Left lung (tissue), 10 donors: ENCODE data around the gene CRB2. TPM values are rescaled to one million over a fixed set of nuclear protein-coding genes. Genes with fewer than 3 reads are reported as not detected.

Experiments
- ATAC-seq: fragments of 200-7000 bp; cut with Tn5 transposase; one replicate; pipeline ENCODE4 v1.9.1; 2020; ENCODE audit warnings: moderate library complexity
- DNase-seq, 4 donors: peaks; one replicate each; pipeline ENCODE4 v3.0.0-alpha.2; 2013 to 2020
- H3K27ac ChIP-seq, 2 donors: fragments of 200-600 bp; sonication (generic) in 1 of 2; one replicate each; pipeline versions ENCODE4 v1.5.0 to v1.8.0; 2020 to 2021
- H3K27me3 ChIP-seq, 2 donors: fragments of 200-600 bp; sonication (generic) in 1 of 2; one replicate each; pipeline versions ENCODE4 v1.5.0 to v1.8.0; 2020 to 2021
- H3K36me3 ChIP-seq, 2 donors: fragments of 200-600 bp; sonication (generic) in 1 of 2; one replicate each; pipeline versions ENCODE4 v1.5.0 to v1.8.0; 2020 to 2021
- H3K4me1 ChIP-seq, 2 donors: fragments of 200-600 bp; one replicate each; pipeline ENCODE4 v1.8.0; 2021
- H3K4me3 ChIP-seq, 2 donors: fragments of 200-600 bp; sonication (generic) in 1 of 2; one replicate each; pipeline versions ENCODE4 v1.5.0 to v1.8.0; 2020 to 2021; ENCODE audit warnings: mild to moderate bottlenecking in 1 of 2
- H3K9me3 ChIP-seq, 2 donors: fragments of 200-600 bp; sonication (generic) in 1 of 2; one replicate each; pipeline versions ENCODE4 v1.5.0 to v1.8.0; 2020 to 2021
- intact Hi-C, 2 donors: fragments of 100-400 bp; cut with DNase I; formaldehyde crosslinking; loops; one replicate each; pipeline versions ENCODE4 v1.11.2 to v1.14.2; 2022
- polyA plus RNA-seq, 6 donors: library from polyadenylated mRNA; unstranded; fragments of 120-200 nt; gene quantifications; one replicate each; pipeline ENCODE4 v1.2.1, GENCODE V29; 2013; ENCODE audit not compliant: insufficient read length in 6 of 6
- total RNA-seq, 2 donors: library from RNA; stranded (reverse); fragmentation: NEBNext Ultra II Directional; extraction: Animal tissue kit (Norgen Biotek cat#: 25700); gene quantifications; one replicate each; pipeline ENCODE4 v1.2.1, GENCODE V29; 2021
- TF ChIP-seq, protein P1 (sequence below), 2 donors: fragments of 200-600 bp; sonication (generic) in 1 of 2; IDR thresholded peaks; one replicate each; pipeline versions ENCODE4 v1.5.0 to v1.8.0; 2021; ENCODE audit warnings: antibody characterized with exemption in 2 of 2
- donor health status: DM: no; HTN: yes; CAD: no.
- donor health status: DM: no; HTN: no; CAD: no.

CRB2 gene
- total and polyA plus RNA-seq, 8 donors = 0.08 to 0.58 (median 0.34) TPM

GRCh38 chr9:123402981-123403509 lies 47.0 kb downstream of the CRB2 start:
- no peaks in the 10 kb centered on the region for H3K27me3 ChIP-seq
- intact Hi-C loops = no loop called here
- no peaks in the 10 kb centered on the region for H3K9me3 ChIP-seq
- peaks cover 0 to 8% of the 10 kb centered on the region in 2 donors for H3K36me3 ChIP-seq
- no peaks in the 10 kb centered on the region for H3K4me1 ChIP-seq
- DNase-seq (peak in 1 of 4 donors; percentile 75), ATAC-seq (no peak)
- H3K4me3 ChIP-seq = no peak overlapping the region
- H3K27ac ChIP-seq = no peak overlapping the region
- TF ChIP-seq, protein P1, sequence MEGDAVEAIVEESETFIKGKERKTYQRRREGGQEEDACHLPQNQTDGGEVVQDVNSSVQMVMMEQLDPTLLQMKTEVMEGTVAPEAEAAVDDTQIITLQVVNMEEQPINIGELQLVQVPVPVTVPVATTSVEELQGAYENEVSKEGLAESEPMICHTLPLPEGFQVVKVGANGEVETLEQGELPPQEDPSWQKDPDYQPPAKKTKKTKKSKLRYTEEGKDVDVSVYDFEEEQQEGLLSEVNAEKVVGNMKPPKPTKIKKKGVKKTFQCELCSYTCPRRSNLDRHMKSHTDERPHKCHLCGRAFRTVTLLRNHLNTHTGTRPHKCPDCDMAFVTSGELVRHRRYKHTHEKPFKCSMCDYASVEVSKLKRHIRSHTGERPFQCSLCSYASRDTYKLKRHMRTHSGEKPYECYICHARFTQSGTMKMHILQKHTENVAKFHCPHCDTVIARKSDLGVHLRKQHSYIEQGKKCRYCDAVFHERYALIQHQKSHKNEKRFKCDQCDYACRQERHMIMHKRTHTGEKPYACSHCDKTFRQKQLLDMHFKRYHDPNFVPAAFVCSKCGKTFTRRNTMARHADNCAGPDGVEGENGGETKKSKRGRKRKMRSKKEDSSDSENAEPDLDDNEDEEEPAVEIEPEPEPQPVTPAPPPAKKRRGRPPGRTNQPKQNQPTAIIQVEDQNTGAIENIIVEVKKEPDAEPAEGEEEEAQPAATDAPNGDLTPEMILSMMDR (IDR thresholded peaks at IDR 0.05) = no peak

- intact Hi-C loops = no loop called here
Measured at GRCh38 chr9:123406016-123406415, 50.0 kb downstream of the CRB2 start.

DNA sequence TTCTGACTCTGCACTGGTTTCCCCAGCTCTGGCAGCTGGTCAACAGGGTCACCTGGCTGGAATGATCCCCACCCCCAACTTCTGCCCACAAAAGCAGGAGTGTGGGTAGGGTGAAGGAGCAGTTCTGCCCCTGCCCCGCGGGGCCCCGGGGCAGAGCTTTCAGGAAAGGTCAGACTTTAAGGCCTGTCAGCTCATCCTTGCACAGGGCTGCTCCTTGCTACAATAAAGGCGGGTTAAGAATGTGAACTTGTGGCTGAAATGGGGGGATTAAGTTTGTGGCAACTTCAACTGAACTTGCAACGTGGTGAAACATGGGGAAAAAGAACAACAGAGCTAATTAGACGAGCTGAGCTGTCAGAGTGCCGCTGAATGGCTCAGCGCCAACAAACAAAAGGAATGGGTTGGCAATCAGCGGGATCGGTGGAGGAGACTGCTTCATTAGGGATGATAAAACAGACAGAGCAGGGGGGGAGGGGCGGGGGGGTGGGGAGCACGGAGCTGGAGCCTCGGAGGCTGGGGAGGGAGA lies 50.8 kb downstream of the CRB2 start:
- H3K27ac ChIP-seq = no peak overlapping the region
- intact Hi-C loops = no loop called here
- TF ChIP-seq, protein P1 (IDR thresholded peaks at IDR 0.05) = no peak
- H3K4me1 ChIP-seq = no peaks in the 10 kb centered on the region
- no peak overlapping the region for H3K4me3 ChIP-seq
- no peak for ATAC-seq
- peaks cover 0 to 12% of the 10 kb centered on the region in 2 donors for H3K36me3 ChIP-seq
- no peaks in the 10 kb centered on the region for H3K27me3 ChIP-seq
- peak in 1 of 4 donors; percentile 28 for DNase-seq
- H3K9me3 ChIP-seq = no peaks in the 10 kb centered on the region

More at GRCh38 chr9:123406016-123406415, 50.0 kb downstream of the CRB2 start:
- H3K9me3 ChIP-seq = no peaks in the 10 kb centered on the region
- H3K4me1 ChIP-seq = no peaks in the 10 kb centered on the region
- TF ChIP-seq, protein P1 (IDR thresholded peaks at IDR 0.05) = no peak
- peak in 1 of 4 donors; percentile 7 for DNase-seq
- ATAC-seq = no peak
- no peak overlapping the region for H3K4me3 ChIP-seq
- no peaks in the 10 kb centered on the region for H3K27me3 ChIP-seq
- H3K36me3 ChIP-seq = peaks cover 0 to 8% of the 10 kb centered on the region in 2 donors
- no peak overlapping the region for H3K27ac ChIP-seq

DNA sequence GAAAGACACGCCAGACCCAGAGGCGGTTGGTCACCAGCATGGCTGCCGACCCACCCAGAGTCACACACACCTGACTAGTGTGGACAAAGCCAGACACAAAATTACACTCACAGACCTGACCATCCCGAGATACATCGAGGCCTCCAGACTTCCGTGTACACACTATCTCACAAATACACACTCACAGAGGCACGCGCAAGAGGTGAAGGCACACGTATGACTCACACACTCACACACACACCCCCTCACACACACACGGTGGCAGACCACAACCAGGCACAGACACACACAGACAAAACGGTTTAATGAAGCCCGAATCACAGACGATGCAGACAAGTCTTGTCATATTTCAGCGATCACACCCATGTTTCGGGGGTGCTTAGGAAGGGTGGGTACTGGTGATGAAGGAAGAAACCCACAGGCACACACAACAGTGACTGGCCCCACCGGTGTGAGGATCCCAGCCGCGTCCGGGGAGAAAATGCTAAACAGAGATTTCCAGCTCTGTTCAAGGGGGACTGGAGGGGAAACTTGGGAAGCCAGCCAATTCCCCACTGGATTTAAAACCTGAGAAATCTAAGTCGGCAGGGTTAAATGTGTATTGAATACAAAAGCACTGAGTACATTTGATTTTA lies 51.3 kb downstream of the CRB2 start:
- Histone ChIP-seq H3K36me3 (peaks cover 0 to 12% of the 10 kb centered on the region in 2 donors), H3K27me3 (no peaks in the 10 kb centered on the region), H3K4me1 (no peaks in the 10 kb centered on the region), H3K4me3 (no peak overlapping the region), H3K27ac (no peak overlapping the region), H3K9me3 (no peaks in the 10 kb centered on the region)
- DNase-seq (peak in 1 of 4 donors; percentile 39), ATAC-seq (no peak)
- intact Hi-C loops = no loop called here
- TF ChIP-seq, protein P1 (IDR thresholded peaks at IDR 0.05) = no peak
